KMS-11 (cell line): ENCODE measurements around the gene MSMP.

Experiments
- H2AFZ ChIP-seq: fragments of 200-600 bp; sonication (generic); 2 replicates; pipeline ENCODE4 v1.6.1; 2016; ENCODE audit warnings: antibody characterized with exemption, mixed run types, low read depth
- H3K27ac ChIP-seq: fragments of 200-600 bp; sonication (generic); 2 replicates; pipeline ENCODE4 v1.6.1; 2016; ENCODE audit warnings: mild to moderate bottlenecking, mixed run types
- H3K27me3 ChIP-seq: fragments of 200-600 bp; sonication (generic); 2 replicates; pipeline ENCODE4 v1.6.1; 2017; ENCODE audit warnings: mild to moderate bottlenecking, low read depth, mixed run types, moderate library complexity; ENCODE audit not compliant: insufficient read depth
- H3K36me3 ChIP-seq: fragments of 200-600 bp; sonication (generic); 2 replicates; pipeline ENCODE4 v1.6.1; 2017; ENCODE audit warnings: mild to moderate bottlenecking, mixed run types; ENCODE audit not compliant: insufficient read depth
- H3K4me1 ChIP-seq: fragments of 200-600 bp; sonication (generic); 2 replicates; pipeline ENCODE4 v1.6.1; 2016; ENCODE audit warnings: mild to moderate bottlenecking, low read depth, mixed run types; ENCODE audit not compliant: poor library complexity, severe bottlenecking
- H3K4me2 ChIP-seq: fragments of 200-600 bp; sonication (generic); 2 replicates; pipeline ENCODE4 v1.7.0; 2016; ENCODE audit warnings: mild to moderate bottlenecking, mixed run types
- H3K4me3 ChIP-seq: fragments of 200-600 bp; sonication (generic); IDR thresholded peaks from 2 replicates; pipeline ENCODE4 v1.6.1; 2017; ENCODE audit warnings: low read depth, low read length, mixed read lengths; ENCODE audit not compliant: insufficient read depth
- H3K79me2 ChIP-seq: fragments of 200-600 bp; sonication (generic); 2 replicates; pipeline ENCODE4 v1.6.1; 2016; ENCODE audit warnings: low read depth, mixed run types; ENCODE audit not compliant: insufficient read depth
- H3K9ac ChIP-seq: fragments of 200-600 bp; sonication (generic); 2 replicates; pipeline ENCODE4 v1.6.1; 2016; ENCODE audit warnings: mild to moderate bottlenecking, mixed run types
- H4K20me1 ChIP-seq: fragments of 200-600 bp; sonication (generic); 2 replicates; pipeline ENCODE4 v1.6.1; 2016; ENCODE audit warnings: mild to moderate bottlenecking, mixed run types; ENCODE audit not compliant: insufficient read depth
- TF ChIP-seq, protein P1 (sequence below): fragments of 200-600 bp; sonication (generic); conservative IDR thresholded peaks from 2 replicates; pipeline ENCODE4 v1.6.1; 2017; ENCODE audit warnings: low read depth, mild to moderate bottlenecking, antibody characterized with exemption, low read length, moderate library complexity, mixed read lengths

MSMP gene

DNA sequence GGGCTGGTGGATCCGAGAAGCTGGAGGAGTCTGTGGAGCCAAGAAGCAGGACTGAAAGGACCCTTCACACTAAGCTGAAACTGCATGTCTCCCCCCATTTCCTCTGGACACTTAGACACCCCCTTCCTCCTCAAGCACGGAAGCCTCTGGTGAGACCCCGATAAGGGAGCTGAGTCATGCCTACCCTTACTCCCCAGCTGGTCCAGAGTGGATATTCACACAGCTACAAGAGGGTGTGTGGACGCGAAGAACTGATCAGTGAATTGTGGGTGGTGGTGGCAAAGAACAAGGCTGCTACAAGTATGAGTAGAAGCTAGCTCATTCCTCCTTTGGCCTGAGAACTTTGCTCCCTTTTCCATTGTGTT, 26.4 kb downstream of the MSMP start:
- TF ChIP-seq, protein P1, sequence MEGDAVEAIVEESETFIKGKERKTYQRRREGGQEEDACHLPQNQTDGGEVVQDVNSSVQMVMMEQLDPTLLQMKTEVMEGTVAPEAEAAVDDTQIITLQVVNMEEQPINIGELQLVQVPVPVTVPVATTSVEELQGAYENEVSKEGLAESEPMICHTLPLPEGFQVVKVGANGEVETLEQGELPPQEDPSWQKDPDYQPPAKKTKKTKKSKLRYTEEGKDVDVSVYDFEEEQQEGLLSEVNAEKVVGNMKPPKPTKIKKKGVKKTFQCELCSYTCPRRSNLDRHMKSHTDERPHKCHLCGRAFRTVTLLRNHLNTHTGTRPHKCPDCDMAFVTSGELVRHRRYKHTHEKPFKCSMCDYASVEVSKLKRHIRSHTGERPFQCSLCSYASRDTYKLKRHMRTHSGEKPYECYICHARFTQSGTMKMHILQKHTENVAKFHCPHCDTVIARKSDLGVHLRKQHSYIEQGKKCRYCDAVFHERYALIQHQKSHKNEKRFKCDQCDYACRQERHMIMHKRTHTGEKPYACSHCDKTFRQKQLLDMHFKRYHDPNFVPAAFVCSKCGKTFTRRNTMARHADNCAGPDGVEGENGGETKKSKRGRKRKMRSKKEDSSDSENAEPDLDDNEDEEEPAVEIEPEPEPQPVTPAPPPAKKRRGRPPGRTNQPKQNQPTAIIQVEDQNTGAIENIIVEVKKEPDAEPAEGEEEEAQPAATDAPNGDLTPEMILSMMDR = no peak
- Histone ChIP-seq H3K27me3 (no peaks in the 10 kb centered on the region), H3K27ac (no peak overlapping the region), H4K20me1 (peaks cover 9% of the 10 kb centered on the region), H3K4me2 (no peak overlapping the region), H3K4me3 (no peak overlapping the region), H3K9ac (no peak overlapping the region), H3K79me2 (peaks cover 49% of the 10 kb centered on the region), H2AFZ (no peak overlapping the region), H3K4me1 (peaks cover 26% of the 10 kb centered on the region), H3K36me3 (no peaks in the 10 kb centered on the region)

DNA sequence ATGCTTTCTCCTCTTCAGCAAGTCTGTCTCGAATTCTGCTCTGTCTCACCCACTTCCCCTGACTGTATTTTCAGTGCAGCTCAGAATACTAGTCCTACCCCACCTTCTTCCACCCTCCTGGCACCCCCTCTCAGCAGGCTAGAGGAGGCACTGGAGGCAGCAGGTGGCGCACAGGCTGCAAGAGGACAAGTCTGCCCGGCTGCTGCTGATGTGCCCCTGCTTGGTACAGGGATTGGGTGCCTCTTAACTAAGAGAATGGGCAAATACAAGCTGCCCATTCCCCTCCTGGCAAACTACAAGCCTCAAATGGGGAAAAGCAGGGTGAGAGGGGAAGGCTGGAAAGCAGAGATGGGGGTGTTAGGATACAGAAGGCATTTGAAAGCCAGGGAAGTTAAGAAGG, 27.1 kb downstream of the MSMP start:
- TF ChIP-seq, protein P1 = no peak
- Histone ChIP-seq H3K79me2 (peaks cover 49% of the 10 kb centered on the region), H3K4me2 (no peak overlapping the region), H3K27ac (no peak overlapping the region), H3K27me3 (no peaks in the 10 kb centered on the region), H4K20me1 (peaks cover 9% of the 10 kb centered on the region), H3K4me3 (no peak overlapping the region), H3K36me3 (no peaks in the 10 kb centered on the region), H3K9ac (no peak overlapping the region), H3K4me1 (peaks cover 26% of the 10 kb centered on the region), H2AFZ (no peak overlapping the region)

DNA sequence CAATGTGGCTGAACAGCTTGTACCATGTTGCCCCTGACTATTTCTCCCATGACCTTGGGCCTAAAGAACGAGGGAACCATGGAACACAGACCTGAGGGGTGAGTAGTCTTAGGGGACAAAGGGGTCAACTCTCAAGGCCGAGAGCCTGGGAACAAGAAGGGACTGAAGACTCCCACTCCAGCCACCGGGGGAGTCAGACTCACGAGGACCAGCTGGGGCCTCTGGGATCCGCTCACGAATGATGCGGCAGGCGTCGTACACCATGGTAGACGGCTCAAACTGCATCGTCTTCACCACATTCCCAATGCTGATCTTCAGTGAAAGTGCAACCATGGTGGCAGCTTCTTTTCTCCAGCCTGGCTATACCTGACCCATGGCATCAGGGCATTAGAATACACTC, 28.7 kb downstream of the MSMP start:
- Histone ChIP-seq H3K9ac (no peak overlapping the region), H3K79me2 (peaks cover 35% of the 10 kb centered on the region), H3K27me3 (no peaks in the 10 kb centered on the region), H3K4me1 (peaks cover 16% of the 10 kb centered on the region), H3K4me2 (no peak overlapping the region), H3K27ac (no peak overlapping the region), H4K20me1 (peaks cover 9% of the 10 kb centered on the region), H3K4me3 (no peak overlapping the region), H3K36me3 (no peaks in the 10 kb centered on the region), H2AFZ (no peak overlapping the region)
- TF ChIP-seq, protein P1 = no peak

DNA sequence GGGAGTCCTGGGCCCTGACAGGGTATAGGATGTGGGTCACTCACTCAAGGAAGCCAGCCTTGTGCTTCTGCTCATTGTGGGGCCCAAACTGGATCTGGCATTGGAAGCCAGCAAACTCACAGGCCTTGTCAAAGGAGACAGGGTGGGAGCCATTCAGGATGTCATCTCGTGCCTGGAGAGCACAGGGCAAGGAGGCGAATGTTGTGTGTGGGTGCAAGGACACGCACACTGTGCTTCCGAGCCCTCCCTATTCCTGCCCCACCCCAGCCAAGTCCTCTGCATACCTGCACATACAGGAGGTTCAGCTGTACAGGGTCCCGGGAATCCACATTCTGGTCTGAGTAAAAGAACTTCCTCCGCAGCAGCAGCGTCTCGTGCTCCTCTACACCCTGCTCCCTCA, 30.2 kb downstream of the MSMP start:
- Histone ChIP-seq H3K9ac (no peak overlapping the region), H3K27me3 (no peaks in the 10 kb centered on the region), H4K20me1 (peaks cover 1% of the 10 kb centered on the region), H3K4me3 (no peak overlapping the region), H3K27ac (no peak overlapping the region), H3K79me2 (peaks cover 21% of the 10 kb centered on the region), H3K4me1 (peaks cover 3% of the 10 kb centered on the region), H3K4me2 (no peak overlapping the region), H3K36me3 (no peaks in the 10 kb centered on the region), H2AFZ (no peak overlapping the region)
- TF ChIP-seq, protein P1 = no peak
